GM04504 (cell line): ENCODE data around the gene MRPL2.

Source experiments
- DNase-seq: peaks from one replicate; pipeline ENCODE4 v3.0.0-alpha.2; 2012; ENCODE audit warnings: low read depth

MRPL2 gene

GRCh38 chr6:43059168-43060033 is at the start of gene MRPL2, which contains the start of gene KLC4:
MRPL2 (minus strand) TSS chr6:43059434; CDS start chr6:43059381, 53 bp downstream.
KLC4 (plus strand) TSS chr6:43059631; CDS start chr6:43061336, 1,705 bp downstream.
- DNase-seq: peak; percentile 98

DNA sequence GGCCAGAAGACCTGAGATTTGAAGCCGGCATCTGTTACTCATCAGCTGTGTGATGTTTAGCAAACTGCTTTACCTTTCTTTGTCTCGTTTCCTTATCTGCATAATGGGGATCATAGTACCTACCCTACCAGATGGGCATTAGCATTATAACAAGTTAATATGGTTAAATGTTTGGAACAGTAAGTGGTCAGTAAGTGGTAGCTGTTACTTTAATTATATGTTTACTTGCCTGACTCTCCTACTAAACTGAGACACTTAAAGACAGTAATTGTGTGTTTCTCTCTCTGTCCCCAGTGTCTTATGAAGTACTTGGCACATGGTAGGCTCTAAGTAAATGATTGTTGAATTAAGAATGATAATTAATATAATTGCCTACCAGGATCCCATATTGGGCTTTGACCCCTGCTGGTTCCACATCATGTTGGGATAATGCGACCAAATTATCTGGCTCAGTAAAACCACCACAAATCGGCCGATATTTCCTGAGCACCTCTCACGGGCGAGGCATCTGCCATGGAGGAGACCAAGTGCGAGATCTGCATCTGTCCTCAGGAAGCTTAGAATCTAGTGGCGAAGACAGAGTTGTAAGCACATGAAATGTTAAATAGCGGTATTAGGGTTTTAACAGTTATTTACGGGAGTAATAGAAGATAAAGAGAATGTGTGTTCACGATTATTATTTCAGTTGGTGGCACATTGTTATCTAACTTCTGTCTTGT is 48.3 kb upstream of the MRPL2 start:
- no peak for DNase-seq

- no peak for DNase-seq
These were observed 46.4 kb upstream of the MRPL2 start for GRCh38 chr6:43105538-43106222.

DNA sequence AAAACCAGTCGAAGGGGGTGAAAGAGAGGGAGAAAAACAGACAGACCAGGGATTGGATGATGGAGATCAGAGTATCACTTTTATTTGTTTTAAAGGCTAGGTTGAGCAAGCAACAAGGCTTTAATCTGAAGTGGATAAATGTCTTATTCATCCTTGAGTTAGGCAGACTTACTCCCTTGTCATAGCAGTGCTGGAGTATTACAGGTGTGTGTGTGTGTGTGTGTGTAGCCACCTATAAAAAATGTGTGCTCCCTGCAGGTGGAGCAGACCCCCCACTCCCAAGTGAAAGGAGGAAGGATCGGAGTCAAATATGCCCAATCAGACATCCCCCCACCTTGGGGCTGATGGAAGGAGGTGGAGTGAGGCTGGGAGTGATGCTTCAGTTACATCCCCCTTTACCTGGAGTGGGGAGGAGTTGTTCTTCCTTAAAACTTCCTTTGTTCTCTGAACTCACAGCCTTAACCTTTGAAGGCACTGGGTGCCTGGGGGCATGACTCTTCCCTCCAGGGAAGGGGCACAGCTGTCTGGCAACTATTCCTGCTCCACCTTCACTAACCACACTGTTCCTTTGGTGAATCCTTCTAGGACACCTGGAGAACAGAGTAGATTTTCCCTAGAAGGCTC is 44.1 kb upstream of the MRPL2 start:
- no peak for DNase-seq

GRCh38 chr6:43101497-43101896 is 42.3 kb upstream of the MRPL2 start:
- no peak for DNase-seq

DNA sequence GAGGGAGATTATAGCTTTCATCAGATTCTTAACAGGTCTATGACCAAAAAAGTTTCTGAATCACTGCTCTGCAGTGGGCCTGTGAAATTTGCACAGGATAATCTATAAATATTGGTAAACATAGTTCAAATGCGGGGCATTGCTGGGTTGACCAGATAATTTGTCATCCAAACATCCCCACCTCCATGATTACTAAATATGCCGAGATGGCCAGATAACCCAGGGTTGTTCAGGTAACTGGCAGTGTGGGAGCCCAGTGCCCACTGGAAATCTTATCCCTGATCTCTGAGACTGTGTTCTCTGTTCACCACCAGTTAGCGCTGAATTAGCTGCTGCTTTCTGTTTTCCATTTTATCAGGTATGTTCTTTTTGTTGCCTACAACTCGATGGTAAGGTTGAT is 38.3 kb upstream of the MRPL2 start:
- DNase-seq: no peak

- no peak for DNase-seq
These were observed 37.9 kb upstream of the MRPL2 start for GRCh38 chr6:43097098-43097489.

GRCh38 chr6:43096451-43097097 is 37.3 kb upstream of the MRPL2 start:
- peak; percentile 82 for DNase-seq

- no peak for DNase-seq
These were observed 36.7 kb upstream of the MRPL2 start for GRCh38 chr6:43095939-43096338.

GRCh38 chr6:43093436-43094289 is 34.4 kb upstream of the MRPL2 start:
- peak; percentile 76 for DNase-seq

GRCh38 chr6:43092635-43093034 is 33.4 kb upstream of the MRPL2 start:
- no peak for DNase-seq

DNA sequence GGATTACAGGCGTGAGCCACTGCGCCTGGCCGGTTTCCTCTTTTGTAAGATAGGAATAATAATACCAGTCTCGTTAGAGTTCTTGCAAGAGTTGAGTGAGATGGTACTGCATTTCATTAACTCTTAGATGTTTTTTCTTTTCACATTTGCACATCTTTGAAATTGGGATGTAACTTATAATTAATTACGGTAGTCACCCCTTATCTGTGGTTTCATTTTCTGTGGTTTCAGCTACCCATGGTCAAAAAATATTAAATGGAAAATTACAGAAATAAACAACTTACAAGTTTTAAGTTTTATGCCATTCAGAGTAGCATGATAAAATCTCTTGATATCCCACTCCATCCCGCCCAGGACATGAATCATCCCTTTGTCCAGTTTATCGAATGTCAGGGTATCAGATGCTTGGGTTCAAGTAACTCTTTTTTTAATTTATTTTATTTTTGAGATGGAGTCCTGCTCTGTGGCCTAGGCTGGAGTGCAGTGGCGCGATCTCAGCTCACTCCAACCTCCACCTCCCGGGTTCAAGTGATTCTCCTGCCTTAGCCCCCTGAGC is 32.3 kb upstream of the MRPL2 start:
- no peak for DNase-seq

- DNase-seq: no peak
These were observed 31.8 kb upstream of the MRPL2 start for GRCh38 chr6:43091020-43091419.

DNA sequence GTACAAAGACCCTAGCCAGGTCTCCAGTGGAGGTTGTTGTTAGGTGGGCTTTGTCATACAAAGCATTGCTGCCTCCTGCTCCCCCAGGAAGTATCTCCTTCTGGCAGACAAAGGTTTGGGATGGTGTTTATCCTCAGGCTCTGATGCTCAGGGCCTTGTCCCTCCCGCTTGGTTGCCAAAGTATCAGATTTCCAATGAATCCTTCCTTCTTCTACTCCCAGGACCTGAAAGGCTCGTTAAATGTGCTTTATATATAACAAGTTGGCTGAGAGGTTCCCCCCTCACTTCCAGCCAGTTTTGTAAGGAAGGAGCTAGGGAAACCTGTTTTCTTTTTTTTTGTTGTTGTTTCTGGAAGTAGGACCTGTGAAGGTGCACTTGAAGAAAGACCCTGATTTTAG is 31.3 kb upstream of the MRPL2 start:
- DNase-seq: no peak

- no peak for DNase-seq
These were observed 30.8 kb upstream of the MRPL2 start for GRCh38 chr6:43089874-43090558.

DNA sequence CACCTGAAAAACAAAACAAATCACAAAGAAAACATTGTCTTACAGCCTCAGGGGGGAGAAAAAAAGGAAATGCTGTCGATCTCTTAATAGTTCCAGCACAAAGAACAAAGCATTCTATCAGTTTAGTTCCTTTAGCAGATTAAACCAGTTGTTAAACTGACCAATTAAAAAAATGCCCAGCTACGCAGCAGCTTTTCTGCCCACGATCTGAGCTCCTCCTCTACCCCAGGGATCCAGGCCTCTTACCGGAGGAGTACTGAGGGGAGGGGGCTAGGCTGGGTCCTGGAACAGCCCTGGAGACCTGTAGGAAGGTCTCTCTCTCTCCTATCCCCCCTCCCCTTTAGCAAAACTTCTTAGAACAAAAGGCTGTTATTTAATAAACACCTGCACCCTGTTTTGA is 30.2 kb upstream of the MRPL2 start:
- DNase-seq: no peak

GRCh38 chr6:43088654-43089056 is 29.4 kb upstream of the MRPL2 start:
- DNase-seq: no peak

GRCh38 chr6:43086022-43086658 is 26.9 kb upstream of the MRPL2 start:
- no peak for DNase-seq
